Thyroid gland (tissue), 4 donors: Measurements from ENCODE around the gene GFRA4. TPM values are rescaled to one million over a fixed set of nuclear protein-coding genes. Genes with fewer than 3 reads are reported as not detected.

Experiments used
- DNase-seq, 2 donors: peaks; one replicate each; pipeline ENCODE4 v3.0.0-alpha.2; 2019
- H3K27ac ChIP-seq, 3 donors: fragments of 200-600 bp; sonication (generic); 1 replicate in 2 of 3; 2 replicates in 1 of 3; pipeline ENCODE4 v1.5.1; 2016 to 2019; ENCODE audit warnings: mild to moderate bottlenecking in 1 of 3, moderate library complexity in 1 of 3
- H3K27me3 ChIP-seq: fragments of 200-600 bp; sonication (generic); one replicate; pipeline ENCODE4 v1.5.1; 2019
- H3K36me3 ChIP-seq, 2 donors: fragments of 200-600 bp; sonication (generic); one replicate each; pipeline ENCODE4 v1.5.1; 2016 to 2019
- H3K4me1 ChIP-seq, 2 donors: fragments of 200-600 bp; sonication (generic); one replicate each; pipeline ENCODE4 v1.5.1; 2017 to 2019
- H3K4me3 ChIP-seq, 3 donors: fragments of 200-600 bp; sonication (generic); replicated peaks in 1 of 3; 1 replicate in 2 of 3; 2 replicates in 1 of 3; pipeline ENCODE4 v1.5.1; 2016; ENCODE audit warnings: mild to moderate bottlenecking in 1 of 3
- H3K9me3 ChIP-seq: fragments of 200-600 bp; sonication (generic); one replicate; pipeline ENCODE4 v1.5.1; 2017
- CTCF ChIP-seq, 6 experiments: fragments of 200-600 bp in 3 of 6; fragments of 450-650 bp in 3 of 6; sonication (generic) in 3 of 6; IDR thresholded peaks; one replicate each; pipeline ENCODE4 v1.5.1; 2016 to 2019; ENCODE audit warnings: antibody characterized with exemption in 6 of 6, mild to moderate bottlenecking in 2 of 6, inconsistent platforms in 1 of 6, moderate library complexity in 1 of 6
- POLR2A ChIP-seq, 2 donors: fragments of 450-650 bp; IDR thresholded peaks; one replicate each; pipeline ENCODE4 v1.6.1; 2017; ENCODE audit warnings: antibody characterized with exemption in 2 of 2, mild to moderate bottlenecking in 2 of 2, moderate library complexity in 1 of 2
- WGBS, 2 donors: methylation state at CpG; one replicate each; pipeline ENCODE4 v1.1.5; 2017; 5-methylcytosine and 5-hydroxymethylcytosine counted together
- intact Hi-C: fragments of 100-400 bp; cut with DNase I; formaldehyde crosslinking; loops from one replicate; pipeline ENCODE4 v1.15.1; 2023
- total RNA-seq, 4 donors: library from RNA; depleted of rRNA; stranded (reverse); fragments of >200 nt; gene quantifications; one replicate each; pipeline ENCODE4 v1.2.3, GENCODE V29; 2016

The GFRA4 gene
- total RNA-seq, 4 donors from 2014 or later = 0.81 to 3.0 (median 3.0) TPM; not detected in 1

GRCh38 chr20:3690413-3690812 is 27.2 kb upstream of the GFRA4 start:
- intact Hi-C loops = no loop called here
- WGBS, 2 donors = 97 to 98% methylated on average over 3 of the region's 3 CpGs

DNA sequence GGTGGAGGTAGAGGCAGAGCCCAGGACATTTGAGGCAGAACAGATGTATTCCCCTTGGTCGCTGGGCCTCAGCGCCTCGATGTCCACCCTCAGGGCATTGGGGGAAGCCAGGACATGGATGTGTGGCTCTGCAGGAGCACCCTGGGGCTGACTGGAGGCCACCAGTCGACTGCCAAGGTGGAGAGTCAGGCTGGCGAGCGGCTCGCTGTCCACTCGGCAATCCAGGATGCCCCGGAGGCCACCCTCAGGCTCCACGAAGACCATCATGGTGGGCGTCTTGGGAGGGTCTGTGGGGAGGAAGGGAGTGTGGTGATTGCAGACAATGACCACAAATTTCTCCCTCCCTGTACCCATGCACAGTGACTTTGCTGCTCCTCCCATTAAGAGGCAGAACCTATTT is 26.8 kb upstream of the GFRA4 start:
- DNase-seq = no peak
- Histone ChIP-seq H3K36me3 (no peaks in the 10 kb centered on the region), H3K9me3 (no peaks in the 10 kb centered on the region), H3K4me1 (peaks cover 12 to 14% of the 10 kb centered on the region in 2 donors), H3K27me3 (no peaks in the 10 kb centered on the region), H3K27ac (no peak overlapping the region), H3K4me3 (no peak overlapping the region)
- WGBS, 2 donors = 93 to 96% methylated on average over 5 to 11 of the region's 11 CpGs
- TF ChIP-seq POLR2A (IDR thresholded peaks at IDR 0.05) (no peak), CTCF (IDR thresholded peaks at IDR 0.05) (no peak)
- intact Hi-C loops = no loop called here

More at GRCh38 chr20:3690413-3690812, 27.2 kb upstream of the GFRA4 start:
- no peak for TF ChIP-seq CTCF (IDR thresholded peaks at IDR 0.05)
- no peak for TF ChIP-seq POLR2A (IDR thresholded peaks at IDR 0.05)
- Histone ChIP-seq H3K27ac (no peak overlapping the region), H3K4me1 (peaks cover 12 to 14% of the 10 kb centered on the region in 2 donors), H3K27me3 (no peaks in the 10 kb centered on the region), H3K36me3 (no peaks in the 10 kb centered on the region), H3K4me3 (no peak overlapping the region), H3K9me3 (no peaks in the 10 kb centered on the region)
- DNase-seq = no peak

GRCh38 chr20:3687655-3688054 is 24.5 kb upstream of the GFRA4 start:
- 63 to 74% methylated on average over 2 of the region's 2 CpGs for WGBS, 2 donors
- intact Hi-C loops = no loop called here
- peaks cover 12 to 14% of the 10 kb centered on the region in 2 donors for H3K4me1 ChIP-seq

GRCh38 chr20:3686867-3687321 is 23.7 kb upstream of the GFRA4 start:
- Histone ChIP-seq H3K27me3 (no peaks in the 10 kb centered on the region), H3K4me3 (no peak overlapping the region), H3K36me3 (no peaks in the 10 kb centered on the region), H3K27ac (peak overlapping the region; percentile 70 to 85 (median 80)), H3K4me1 (peaks cover 12 to 19% of the 10 kb centered on the region in 2 donors), H3K9me3 (no peaks in the 10 kb centered on the region)
- WGBS, 2 donors = 16 to 17% methylated on average over 9 of the region's 9 CpGs
- peak; percentile 91 to 94 for DNase-seq
- intact Hi-C loops = no loop called here
- TF ChIP-seq POLR2A (IDR thresholded peaks at IDR 0.05) (no peak), CTCF (IDR thresholded peaks at IDR 0.05) (no peak)

More at GRCh38 chr20:3687655-3688054, 24.5 kb upstream of the GFRA4 start:
- no peak overlapping the region for H3K4me3 ChIP-seq
- no peaks in the 10 kb centered on the region for H3K36me3 ChIP-seq
- no peaks in the 10 kb centered on the region for H3K9me3 ChIP-seq
- no peaks in the 10 kb centered on the region for H3K27me3 ChIP-seq
- peak overlapping the region in 2 of 3 donors; percentile 26 to 80 for H3K27ac ChIP-seq
- TF ChIP-seq POLR2A (IDR thresholded peaks at IDR 0.05) (no peak), CTCF (IDR thresholded peaks at IDR 0.05) (no peak)
- no peak for DNase-seq

DNA sequence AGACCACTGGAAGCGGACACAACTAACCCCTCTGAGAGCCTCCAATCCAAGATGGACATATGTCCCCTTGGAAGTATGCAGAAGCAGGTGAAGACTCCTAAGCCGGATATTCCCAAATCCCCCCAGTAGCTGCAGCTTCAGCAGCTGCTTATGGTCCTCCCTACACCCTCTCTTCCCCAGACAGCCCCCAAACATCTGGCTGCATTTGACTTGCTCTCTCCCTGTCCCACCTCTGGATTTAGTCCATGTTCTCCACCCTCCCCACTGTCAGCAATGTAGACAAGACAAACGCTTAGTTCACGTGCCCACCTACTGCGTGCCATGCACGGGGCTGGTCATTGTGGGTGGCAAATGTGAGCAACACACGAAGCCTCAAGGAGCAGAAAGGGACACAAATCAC is 23.2 kb upstream of the GFRA4 start:
- intact Hi-C loops = no loop called here
- DNase-seq = no peak
- H3K4me3 ChIP-seq = no peak overlapping the region
- 66 to 77% methylated on average over 7 of the region's 7 CpGs for WGBS, 2 donors
- peaks cover 16 to 22% of the 10 kb centered on the region in 2 donors for H3K4me1 ChIP-seq
- no peak for TF ChIP-seq POLR2A (IDR thresholded peaks at IDR 0.05)
- peak overlapping the region; percentile 70 to 85 (median 80) for H3K27ac ChIP-seq
- no peaks in the 10 kb centered on the region for H3K9me3 ChIP-seq
- no peaks in the 10 kb centered on the region for H3K27me3 ChIP-seq
- H3K36me3 ChIP-seq = no peaks in the 10 kb centered on the region
